NOMO-1 treated with DMSO at 0.1 percent for 48 hours (cell line): ENCODE measurements around the gene PCDHGC4.

ENCODE experiments used
- DNase-seq: peaks from one replicate; lab custom pipeline; 2025; ENCODE audit not compliant: unreplicated experiment; lab: John Stamatoyannopoulos, UW

PCDHGC4 gene

DNA sequence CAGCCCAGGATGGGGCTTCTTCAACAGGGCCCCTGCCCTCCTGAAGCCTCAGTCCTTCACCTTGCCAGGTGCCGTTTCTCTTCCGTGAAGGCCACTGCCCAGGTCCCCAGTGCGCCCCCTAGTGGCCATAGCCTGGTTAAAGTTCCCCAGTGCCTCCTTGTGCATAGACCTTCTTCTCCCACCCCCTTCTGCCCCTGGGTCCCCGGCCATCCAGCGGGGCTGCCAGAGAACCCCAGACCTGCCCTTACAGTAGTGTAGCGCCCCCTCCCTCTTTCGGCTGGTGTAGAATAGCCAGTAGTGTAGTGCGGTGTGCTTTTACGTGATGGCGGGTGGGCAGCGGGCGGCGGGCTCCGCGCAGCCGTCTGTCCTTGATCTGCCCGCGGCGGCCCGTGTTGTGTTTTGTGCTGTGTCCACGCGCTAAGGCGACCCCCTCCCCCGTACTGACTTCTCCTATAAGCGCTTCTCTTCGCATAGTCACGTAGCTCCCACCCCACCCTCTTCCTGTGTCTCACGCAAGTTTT, 27.6 kb downstream of the PCDHGC4 start:
- peak; percentile 9 for DNase-seq

DNA sequence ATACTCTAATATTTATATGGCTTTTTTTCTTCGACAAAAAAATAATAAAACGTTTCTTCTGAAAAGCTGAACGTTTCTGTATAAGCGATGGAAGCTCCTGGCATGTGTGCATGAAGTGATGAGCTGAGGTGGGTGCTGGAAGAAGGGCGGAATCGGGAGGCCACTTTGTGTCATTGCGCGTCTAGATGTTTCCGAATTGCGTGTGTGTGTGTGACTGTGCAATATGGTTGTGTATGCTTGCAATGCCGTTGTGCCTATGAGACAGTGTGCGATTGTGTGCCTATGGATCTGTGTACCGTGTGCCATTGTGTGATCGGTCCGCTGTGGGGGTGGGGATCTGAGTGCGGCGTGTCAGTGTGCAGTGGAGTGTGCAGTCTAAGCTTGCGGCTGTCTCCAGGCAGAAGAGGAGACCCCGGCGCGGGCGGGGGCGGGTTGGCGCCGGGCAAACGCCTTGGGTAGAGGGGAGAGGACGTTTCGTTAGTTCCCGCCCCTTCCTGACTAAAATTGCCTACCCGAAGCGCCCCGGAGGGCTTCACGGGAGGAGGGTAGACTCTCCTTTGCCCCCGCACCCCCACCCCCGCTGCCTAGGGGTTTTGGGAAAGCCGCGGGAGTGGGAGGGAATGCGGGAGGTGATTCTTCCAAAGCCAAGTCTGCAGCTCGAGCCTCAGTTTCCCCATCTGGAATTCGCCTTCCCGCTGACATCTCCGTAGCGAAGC, 28.2 kb downstream of the PCDHGC4 start:
- no peak for DNase-seq

DNA sequence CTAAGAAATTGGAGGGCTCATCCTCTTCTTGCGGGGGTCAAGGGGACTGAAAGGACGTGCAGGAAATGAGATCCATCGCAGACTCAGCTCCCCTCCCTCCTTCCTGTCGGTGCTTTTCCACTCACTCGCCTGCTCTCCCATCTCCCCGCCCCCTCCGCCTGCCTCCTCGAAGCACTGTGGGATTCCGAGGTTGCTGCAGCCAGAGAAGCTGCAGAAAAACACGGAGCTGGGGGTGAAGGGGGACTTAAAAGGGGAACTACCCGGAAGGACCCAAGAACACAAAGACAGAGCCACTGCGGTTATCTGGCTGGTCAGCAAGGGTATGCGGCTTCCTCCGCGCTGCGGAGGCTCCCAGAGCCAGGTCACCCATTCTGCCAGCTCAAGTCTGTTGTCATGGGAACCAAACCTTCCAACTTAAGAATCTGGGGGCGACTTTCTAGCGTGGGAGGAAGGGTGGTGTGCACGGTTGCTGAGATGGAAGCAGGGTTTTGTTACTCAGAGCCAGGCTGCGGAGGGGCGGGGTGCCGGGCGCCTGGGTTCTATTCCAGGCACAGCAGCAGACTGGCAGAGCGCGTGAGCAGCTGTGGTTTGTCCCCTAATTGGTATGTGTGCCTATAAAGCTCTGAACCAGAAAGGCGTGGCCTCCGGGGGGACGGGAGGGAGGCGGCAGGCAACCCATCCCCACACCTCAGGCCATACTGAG, 28.9 kb downstream of the PCDHGC4 start:
- DNase-seq, result no peak

DNA sequence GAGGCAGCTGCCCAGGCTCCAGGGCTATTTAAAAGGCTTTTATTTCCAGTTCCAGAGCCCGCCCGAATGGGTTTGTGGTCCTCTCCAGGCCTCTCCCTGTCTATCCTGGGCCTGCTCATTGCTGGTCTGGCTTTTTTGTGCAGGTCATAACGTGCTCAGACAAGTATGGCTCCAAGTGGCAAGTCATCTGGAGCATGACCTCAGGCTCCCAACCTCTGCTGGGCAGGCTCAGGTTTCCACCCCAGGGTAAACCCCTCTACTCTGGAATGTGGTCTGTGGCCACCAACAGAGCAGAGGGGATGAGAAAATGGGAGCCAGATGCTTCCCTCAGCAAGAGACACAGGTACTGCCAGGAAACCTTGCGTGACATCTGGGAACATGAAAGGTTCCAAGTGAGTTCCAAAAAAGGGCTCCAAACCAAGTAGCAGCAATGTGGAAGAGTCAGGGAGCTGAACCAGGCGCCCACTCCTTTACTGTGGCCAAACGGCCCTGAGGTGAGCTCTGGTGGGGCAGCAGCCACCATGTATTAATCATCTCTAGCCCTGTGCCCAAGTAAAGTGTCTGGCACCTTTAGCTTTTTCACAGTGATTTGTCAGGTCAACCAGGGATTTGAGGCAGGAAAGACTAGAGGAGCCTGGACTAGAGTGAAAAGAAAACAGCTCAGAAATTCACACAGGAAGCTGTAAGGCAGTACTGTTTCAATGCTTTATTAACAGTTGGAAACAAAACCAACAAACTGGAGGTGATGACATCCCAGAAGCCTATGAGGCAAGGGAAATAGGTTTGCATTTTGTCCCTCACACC, 29.7 kb downstream of the PCDHGC4 start:
- no peak for DNase-seq

DNA sequence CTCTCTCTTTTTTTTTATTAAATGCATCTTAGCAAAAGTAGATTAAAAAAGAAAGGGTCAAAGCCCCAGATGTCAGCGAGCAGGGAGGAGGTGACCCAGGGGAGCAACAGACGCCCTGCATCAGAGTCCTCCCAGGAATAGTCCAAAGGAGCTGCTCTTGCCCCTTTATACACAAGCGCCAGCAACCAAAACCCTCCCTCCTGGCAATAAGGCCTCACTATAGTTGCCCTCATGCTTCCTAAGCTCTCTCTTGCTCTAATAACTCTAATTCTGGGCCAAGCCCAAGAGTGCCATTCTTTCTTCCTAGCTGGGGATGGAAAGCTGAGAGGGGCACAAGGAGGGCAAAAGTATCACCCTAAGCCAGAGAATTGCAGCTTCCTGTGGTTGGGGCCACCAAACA, 30.3 kb downstream of the PCDHGC4 start:
- no peak for DNase-seq

DNA sequence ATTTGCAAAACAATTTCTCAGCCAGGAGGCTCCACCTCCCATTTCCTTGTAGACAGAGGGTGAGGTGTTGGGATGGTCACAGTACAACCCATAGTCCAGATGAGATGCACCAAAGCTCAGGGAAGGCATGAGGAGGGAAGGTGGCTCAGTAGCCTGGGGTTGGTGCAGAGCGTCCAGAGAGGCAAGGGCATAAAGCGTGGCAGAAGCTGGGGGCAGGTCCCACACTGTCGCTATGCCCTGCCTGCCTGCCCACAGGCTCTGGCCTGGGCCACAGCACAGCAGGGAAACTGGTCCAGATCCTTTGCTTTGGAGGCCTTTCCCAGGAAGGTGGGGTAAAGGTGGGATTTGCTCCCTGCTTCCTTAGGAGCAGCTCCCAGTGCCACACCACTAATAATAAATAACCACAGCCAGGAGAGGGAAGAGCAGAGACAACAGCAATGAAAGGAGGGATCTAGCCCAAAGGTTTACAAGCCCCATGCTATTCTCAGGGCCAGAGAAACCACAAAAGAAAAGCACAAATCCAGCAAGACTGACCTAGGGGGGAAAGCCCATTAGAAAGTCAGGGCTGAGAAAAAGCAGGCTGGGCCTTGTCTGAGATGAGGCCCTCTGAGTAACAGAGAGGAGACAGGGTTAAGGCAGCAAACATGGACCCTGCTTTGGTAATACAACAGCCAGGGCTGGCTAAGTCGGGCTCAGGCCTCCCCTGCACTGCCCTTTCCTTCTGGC, 31.3 kb downstream of the PCDHGC4 start:
- no peak for DNase-seq

DNA sequence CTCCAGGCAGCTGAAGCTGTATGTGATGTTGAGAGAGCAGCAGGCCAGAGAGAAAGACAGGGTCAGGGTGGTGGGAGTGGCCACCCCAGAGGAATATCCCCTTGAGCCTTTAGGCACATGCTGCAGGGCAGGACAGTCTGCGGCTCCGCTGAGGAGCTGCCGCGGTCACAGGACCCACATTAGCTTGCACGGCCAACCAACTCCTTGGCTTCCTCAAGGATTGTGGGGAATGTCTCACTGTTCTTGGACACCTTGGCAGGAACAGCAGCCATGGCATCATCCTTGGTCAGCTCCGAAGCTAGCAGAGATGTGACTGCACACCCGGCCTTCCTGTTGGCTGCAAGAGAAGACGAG, 31.8 kb downstream of the PCDHGC4 start:
- DNase-seq, result no peak

DNA sequence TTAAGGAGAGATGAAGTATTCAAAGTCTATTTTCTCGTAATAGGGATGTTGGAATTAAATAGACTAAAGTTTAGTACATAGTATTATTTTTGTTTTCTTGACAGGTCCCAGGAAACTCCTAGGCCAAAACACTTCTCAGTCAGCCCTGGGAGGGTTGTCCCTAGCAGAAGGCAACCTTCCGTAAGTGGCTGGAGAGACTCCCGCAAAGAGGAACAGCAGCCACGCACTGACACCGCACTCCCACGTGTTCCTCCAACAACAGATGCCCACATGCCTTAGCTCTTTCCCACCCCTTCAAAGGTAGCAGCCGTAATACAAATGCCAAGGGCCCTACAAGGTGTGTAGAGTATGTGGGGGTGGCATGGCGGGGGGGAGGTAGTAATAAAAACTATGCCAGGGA, 32.5 kb downstream of the PCDHGC4 start:
- no peak for DNase-seq

DNA sequence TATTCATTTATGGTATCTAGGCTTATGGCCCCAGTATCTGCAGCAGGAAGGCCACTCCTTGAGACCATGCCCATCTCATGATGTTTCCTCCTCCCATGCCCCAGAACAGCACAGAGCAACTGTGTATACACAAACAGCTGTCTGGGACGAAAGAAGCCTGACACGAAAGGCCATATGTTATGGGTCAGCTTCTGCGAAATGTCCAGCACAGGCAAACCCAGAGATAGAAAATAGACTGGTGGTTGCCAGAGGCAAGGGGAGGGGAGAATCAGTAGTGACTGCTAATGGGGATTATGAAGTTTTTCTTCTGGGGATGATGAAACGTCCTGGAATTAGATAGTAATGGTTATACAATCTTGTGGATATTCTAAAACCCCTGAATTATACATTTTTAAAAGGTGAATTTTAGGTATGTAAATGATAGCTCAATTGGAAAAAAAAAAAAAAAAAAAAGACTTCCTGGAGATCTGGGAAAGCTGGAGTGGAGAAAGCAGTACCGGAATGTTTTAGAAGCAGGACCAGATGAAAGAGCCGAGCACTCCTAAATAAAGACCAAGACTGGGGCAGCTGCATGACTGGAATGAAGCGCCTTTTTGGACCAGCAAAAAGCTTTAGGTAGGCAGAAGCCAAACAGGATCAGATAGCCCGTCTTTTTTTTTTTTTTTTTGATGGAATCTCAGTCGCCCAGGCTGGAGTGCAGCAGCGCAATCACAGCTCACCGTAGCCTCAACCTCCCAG, 33.2 kb downstream of the PCDHGC4 start:
- no peak for DNase-seq

DNA sequence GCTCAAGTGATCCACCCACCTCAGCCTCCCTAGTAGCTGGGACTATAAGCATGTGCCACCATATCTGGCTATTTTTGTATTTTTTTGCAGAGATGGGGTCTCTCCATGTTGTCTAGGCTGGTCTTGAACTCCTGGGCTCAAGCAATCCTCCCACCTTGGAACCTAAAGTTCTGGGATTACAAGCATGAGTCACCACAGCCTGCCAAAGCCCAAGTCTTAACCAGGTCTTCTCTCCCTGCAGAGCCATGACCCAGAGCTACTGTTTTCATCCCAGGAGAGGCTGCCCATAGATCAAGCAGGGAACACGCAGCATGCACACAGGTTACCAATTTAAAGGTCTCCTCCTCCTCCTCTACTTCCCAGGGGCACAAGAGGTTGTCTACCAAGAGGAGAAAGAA, 33.8 kb downstream of the PCDHGC4 start:
- no peak for DNase-seq

DNA sequence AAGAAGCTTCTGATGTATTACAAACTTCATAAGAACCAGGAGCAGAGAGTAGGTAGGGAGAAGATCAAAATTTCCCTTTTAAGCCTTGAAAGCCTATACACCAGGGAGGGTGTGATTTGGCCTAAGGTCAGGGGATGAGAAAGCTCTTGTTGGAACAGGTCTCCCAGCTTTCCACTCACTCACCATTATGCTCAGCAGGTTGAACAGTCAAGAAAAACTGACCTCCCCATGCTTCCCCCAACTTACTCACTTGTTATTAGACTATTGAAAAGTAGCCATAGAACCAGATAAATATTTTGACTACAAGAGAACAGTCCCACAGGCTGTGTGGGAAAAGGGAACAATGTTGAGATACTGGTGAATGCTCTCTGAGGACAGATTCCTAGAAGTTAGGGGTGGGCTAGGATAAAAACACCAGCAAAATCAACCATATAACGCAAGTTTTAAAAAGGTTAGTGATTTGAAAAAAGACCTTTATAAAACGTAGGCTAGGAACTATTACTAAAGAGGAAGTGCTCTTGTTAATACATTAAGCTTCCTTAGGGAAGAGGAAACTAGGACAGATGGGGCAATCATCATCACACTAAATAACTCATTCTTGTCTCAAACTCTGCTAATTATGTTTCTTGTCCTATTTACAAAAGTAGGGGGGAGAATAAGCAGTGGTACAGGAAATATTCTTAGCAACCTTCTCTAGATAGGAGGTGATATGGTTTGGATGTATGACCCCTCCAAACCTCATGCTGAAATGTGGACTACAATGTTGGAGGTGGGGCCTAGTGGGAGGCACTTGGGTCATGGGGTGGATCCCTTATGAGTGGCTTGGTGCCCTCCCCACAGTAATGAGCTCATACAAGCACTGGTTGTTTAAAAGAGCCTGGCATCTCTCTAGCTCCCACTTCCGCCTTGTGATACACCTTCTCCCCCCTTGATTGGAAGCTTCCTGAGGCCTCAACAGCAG, 35.1 kb downstream of the PCDHGC4 start:
- DNase-seq, result peak; percentile 44

DNA sequence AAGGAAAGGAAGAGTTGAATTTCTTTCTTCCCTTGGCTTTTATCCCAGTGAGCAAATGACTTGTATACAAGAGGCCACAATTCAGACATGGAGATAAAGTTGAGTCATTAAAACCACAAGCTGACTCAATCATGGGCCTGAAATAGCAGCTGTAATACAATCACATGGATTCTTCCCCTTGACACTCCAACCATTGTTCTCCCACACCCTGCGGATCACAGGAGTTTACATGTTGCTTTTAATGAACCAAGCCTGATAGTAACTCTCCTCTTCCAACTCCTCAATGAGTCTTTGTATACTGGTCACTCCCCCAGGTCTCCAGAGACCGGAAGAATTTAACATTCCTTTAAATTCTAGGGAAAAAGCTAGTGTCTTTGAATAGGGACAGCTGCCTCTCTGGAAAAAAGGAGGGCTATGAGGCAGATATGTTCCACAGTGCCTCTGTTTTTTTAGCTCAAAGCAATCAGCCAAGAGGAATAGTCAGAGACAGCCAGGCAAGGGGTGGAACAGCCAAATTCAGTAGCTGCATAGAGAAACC, 36.5 kb downstream of the PCDHGC4 start:
- DNase-seq, result peak; percentile 91

DNA sequence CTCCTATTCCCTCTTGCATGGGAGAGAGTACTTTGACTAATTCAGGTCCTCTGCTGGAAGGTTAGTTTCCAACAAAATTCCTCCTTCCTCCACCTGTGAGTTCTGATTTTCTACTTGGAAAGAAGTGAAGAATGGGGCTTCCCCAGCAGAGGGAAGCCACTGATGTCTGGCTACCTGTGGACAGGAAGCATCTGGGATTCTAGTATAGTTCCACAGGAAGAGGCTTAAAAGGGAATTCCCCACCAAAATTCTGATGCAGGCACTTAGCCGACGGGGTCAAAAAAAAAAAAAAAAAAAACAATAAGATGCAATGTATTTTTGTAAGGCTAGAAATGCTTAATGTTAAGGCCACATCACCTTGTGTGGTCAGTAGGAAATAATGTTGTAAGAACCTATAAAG, 37.5 kb downstream of the PCDHGC4 start:
- DNase-seq, result no peak

DNA sequence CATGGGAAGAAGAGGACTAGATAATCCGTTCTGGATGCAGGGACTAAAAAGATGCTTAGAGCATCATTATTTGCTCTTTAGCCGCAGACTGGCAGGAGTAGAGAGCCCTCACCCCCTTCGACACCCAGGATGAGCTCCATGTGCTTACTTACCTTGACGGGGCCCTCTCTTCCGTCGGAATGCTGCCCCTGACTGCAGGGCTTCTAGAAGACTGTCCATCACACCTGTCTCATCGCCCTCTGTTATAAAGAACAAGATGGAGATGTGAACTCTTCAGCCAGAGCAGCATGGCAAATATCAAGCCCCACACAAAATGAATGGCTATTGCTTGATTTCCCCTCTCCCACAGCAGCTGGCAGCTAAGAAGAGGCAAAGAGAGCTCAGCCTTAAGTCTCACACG, 39.2 kb downstream of the PCDHGC4 start:
- DNase-seq, result no peak

DNA sequence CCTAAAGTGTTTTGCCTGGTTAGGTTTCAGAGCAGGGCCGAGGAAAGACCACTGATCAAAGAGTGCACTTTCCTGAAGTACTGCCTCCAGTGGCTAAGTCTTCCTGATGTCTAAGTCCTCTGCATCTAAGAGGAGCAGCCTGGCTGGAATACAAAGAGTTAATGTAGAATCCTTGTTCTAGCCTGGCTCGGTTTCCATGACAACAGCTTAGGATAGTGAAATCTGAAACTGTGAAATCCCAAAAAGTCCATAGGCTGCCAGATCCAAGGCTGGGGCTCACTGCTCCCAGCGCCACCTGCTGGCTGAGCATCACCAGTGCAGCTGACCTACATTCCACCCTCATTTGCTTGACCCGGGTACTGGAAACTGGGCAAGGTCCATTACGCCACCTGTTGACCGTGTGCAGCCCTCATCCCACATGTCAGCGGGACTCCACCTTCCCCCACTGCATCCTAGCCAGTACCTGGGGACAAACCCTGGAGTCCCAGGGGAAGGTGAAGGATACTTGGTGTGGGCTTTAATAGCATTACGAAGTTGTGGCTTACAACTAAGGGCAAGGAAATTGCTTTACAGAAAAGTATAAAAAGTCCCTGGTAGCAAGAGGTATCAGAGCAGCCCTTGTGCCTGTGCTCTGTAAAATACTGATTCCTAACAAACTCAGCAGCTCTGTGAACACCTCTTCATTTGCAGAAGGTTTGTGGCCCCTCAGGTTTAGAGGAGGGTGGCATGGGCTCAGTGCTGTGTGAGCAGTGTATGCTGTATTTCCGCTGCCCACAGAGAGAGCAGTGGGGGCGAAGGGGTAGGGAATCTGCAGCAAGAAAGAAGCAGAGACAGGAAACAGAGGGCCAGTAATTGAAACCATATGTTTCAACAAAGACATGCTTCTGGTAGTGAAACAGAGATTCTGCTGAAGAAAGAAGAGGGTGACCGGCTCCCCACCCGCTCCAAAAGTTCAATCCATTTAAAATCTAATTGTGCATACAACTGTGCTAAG, 40.1 kb downstream of the PCDHGC4 start:
- peak; percentile 45 for DNase-seq

DNA sequence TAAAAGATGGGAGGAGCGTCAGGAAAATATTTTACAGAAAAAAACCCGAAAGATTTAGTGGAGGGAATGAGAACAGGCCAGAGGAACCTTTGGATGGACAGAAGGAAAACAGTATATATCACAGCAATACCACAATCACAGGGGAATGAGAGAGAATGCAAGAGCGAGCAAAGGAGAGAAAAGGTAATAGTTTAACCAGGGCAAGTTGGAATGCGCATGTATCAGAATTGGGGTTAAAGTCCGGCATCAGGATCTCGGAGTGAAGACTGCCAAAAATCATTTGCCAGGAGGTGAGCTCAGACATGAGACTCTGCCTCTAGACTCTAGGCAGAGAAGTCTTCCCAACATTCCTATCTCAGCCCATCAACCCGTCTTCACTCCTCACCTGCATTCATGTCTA, 40.8 kb downstream of the PCDHGC4 start:
- DNase-seq, result no peak

DNA sequence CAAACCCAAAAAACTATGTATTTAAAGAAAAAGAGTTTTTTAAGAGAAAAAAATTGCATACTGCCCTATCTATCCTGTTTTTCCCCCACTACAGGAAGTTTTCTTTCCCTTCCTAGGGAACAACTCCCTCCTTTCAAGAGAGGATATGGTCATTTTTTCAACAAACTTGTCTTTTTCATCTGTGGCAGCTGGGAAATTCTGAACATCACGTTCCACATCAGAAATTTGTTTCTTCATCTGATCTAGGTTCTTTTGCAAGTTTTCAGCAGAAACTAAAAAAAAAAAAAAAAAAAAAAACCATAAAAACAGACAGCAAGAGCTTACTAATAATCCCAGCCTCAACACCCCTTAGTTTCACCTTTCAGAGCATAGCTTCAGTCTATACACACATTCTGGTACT, 42.6 kb downstream of the PCDHGC4 start:
- DNase-seq, result no peak
